ENCODE data around the gene HIF1A.
"Not testable (repeated sequence)": the region's sequence is repeated elsewhere in the genome, so short reads cannot be mapped to it uniquely, and the experiment has no call there.

HIF1A gene

DNA sequence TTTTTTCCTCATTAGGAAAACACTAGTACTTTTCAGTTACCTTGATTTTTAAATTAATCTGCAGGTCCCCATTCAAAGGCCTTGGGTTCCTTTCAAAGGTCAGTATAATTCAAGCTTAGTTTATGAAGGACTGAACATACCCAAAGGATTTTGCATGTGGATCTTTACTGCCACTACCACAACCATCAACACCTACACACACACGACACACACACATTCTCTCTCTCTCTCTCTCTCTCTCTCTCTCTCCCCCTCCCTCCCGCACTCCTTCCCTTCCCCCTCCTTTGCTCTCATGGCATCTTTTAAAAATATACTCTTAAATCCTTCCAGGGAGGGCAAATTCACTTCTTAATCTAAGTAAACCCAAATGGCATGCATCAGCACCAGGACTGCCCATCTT, 28.8 kb downstream of the HIF1A start:
- Histone ChIP-seq H3K4me3 (ENCODE audit: low read length) (no peak overlapping the region), H3K4me1 (ENCODE audit: control insufficient read depth, insufficient read depth, low read length) (no peaks in the 10 kb centered on the region), H3K36me3 (ENCODE audit: control insufficient read depth, insufficient read depth, low read length) (peaks cover 8% of the 10 kb centered on the region; the same call in 1 of the 2 replicates), H3K27me3 (ENCODE audit: control insufficient read depth, insufficient read depth, low read length) (no peaks in the 10 kb centered on the region), H3K27ac (ENCODE audit: low read length) (no peak overlapping the region), H3K9me3 (ENCODE audit: control insufficient read depth, insufficient read depth, low read length) (no peaks in the 10 kb centered on the region)
- no CpG with 5 or more reads among the region's 2 CpGs for WGBS (ENCODE audit: insufficient coverage, insufficient read length)
- no peak for DNase-seq (ENCODE audit: low read depth, low spot score)

DNA sequence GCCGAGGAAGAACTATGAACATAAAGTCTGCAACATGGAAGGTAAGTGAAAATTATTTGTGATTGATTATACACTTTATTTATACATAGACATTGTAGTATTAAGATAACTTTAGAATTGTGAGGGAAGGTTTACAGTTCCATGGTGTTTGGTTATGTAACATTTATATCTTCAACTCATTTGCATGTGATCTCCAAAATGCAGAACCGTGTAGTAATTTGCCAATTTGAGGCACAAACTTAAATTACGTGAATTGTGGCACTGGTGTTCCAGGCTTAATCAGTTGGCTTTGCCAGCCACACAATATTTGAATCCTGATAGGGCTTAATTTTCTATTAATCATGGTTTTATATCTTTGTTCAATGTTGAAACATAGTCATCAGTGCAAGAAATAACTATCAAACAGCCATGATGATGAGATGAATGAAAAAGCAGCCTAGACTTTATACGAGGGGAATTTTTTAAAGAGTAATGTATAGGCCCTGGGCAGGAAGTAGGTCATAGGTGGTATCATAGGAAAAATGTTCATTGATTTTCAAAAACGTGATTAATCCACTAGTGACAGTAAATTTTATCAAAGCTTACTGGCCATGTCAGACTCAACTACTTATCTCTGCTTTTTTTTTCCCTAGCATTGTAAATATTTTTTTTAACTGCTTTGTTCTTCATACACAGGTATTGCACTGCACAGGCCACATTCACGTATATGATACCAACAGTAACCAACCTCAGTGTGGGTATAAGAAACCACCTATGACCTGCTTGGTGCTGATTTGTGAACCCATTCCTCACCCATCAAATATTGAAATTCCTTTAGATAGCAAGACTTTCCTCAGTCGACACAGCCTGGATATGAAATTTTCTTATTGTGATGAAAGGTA, 31.7 kb downstream of the HIF1A start:
- Histone ChIP-seq H3K36me3 (ENCODE audit: control insufficient read depth, insufficient read depth, low read length) (peaks cover 10% of the 10 kb centered on the region; the same call in 1 of the 2 replicates), H3K4me3 (ENCODE audit: low read length) (no peak overlapping the region), H3K4me1 (ENCODE audit: control insufficient read depth, insufficient read depth, low read length) (no peaks in the 10 kb centered on the region), H3K27ac (ENCODE audit: low read length) (no peak overlapping the region), H3K27me3 (ENCODE audit: control insufficient read depth, insufficient read depth, low read length) (no peaks in the 10 kb centered on the region), H3K9me3 (ENCODE audit: control insufficient read depth, insufficient read depth, low read length) (no peaks in the 10 kb centered on the region)
- no CpG with 5 or more reads among the region's 7 CpGs for WGBS (ENCODE audit: insufficient coverage, insufficient read length)
- no peak for DNase-seq (ENCODE audit: low read depth, low spot score)

DNA sequence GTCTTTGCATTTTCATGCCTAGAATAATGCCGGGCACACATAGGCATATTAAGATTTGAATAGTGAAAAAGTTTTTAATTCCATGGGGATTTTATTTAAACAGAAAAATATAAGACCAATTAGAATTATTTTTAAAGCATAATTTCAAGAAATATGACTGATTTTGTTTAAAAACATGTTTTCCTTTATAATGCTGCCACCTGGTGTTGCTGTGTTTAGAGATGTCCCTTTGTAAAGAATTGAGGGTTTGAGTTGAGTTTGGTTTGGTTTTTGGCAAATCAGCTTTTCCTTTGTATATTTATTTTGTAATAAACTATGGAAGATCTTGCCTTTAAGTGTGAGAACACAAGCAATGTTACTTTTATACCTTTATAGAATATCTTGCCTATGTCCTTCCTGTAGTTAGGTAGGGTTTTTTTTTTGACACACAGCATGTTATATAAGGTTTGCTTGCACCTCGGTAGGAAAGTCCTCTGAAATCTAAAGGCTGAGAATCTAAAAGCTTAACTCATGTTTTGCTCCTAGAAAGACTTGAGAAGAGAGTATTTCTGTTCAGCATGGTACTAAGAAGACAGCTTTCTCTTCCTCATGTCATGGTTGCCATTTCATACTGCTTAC, 35.6 kb downstream of the HIF1A start:
- no peak overlapping the region for H3K27ac ChIP-seq (ENCODE audit: low read length)
- H3K27me3 ChIP-seq (ENCODE audit: control insufficient read depth, insufficient read depth, low read length) = no peaks in the 10 kb centered on the region
- no peaks in the 10 kb centered on the region for H3K9me3 ChIP-seq (ENCODE audit: control insufficient read depth, insufficient read depth, low read length)
- no CpG with 5 or more reads among the region's 2 CpGs for WGBS (ENCODE audit: insufficient coverage, insufficient read length)
- H3K4me3 ChIP-seq (ENCODE audit: low read length) = no peak overlapping the region
- no peaks in the 10 kb centered on the region for H3K4me1 ChIP-seq (ENCODE audit: control insufficient read depth, insufficient read depth, low read length)
- no peak for DNase-seq (ENCODE audit: low read depth, low spot score)
- H3K36me3 ChIP-seq (ENCODE audit: control insufficient read depth, insufficient read depth, low read length) = peaks cover 15% of the 10 kb centered on the region; the same call in 1 of the 2 replicates

DNA sequence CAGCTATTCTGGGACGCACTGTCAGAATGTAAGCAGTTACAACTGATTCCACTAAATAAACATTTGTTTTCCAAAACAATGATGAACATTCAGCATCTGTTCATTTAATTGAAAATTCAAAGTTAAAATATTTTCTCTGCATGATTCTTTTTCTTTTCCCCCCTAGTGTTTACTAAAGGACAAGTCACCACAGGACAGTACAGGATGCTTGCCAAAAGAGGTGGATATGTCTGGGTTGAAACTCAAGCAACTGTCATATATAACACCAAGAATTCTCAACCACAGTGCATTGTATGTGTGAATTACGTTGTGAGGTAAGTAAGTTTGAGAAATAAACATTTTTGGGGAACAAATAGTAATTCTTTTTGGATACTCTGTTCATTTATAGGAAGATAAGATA, 38.7 kb downstream of the HIF1A start:
- WGBS (ENCODE audit: insufficient coverage, insufficient read length) = 100% methylated on average over 1 of the region's 2 CpGs
- H3K4me1 ChIP-seq (ENCODE audit: control insufficient read depth, insufficient read depth, low read length) = no peaks in the 10 kb centered on the region
- H3K27me3 ChIP-seq (ENCODE audit: control insufficient read depth, insufficient read depth, low read length) = no peaks in the 10 kb centered on the region
- H3K4me3 ChIP-seq (ENCODE audit: low read length) = no peak overlapping the region
- peaks cover 17% of the 10 kb centered on the region; the same call in 1 of the 2 replicates for H3K36me3 ChIP-seq (ENCODE audit: control insufficient read depth, insufficient read depth, low read length)
- no peak overlapping the region for H3K27ac ChIP-seq (ENCODE audit: low read length)
- DNase-seq (ENCODE audit: low read depth, low spot score) = no peak
- no peaks in the 10 kb centered on the region for H3K9me3 ChIP-seq (ENCODE audit: control insufficient read depth, insufficient read depth, low read length)

DNA sequence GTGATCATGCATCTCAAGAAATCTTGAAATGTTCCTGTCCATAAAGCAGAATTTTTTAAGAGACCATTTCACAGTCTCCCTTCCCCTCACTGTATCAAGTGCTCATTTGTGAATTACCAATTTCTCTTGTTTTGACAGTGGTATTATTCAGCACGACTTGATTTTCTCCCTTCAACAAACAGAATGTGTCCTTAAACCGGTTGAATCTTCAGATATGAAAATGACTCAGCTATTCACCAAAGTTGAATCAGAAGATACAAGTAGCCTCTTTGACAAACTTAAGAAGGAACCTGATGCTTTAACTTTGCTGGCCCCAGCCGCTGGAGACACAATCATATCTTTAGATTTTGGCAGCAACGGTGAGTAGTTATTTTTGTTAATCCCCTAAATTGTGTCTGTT, 41.4 kb downstream of the HIF1A start:
- Histone ChIP-seq H3K27ac (ENCODE audit: low read length) (no peak overlapping the region), H3K4me3 (ENCODE audit: low read length) (no peak overlapping the region), H3K27me3 (ENCODE audit: control insufficient read depth, insufficient read depth, low read length) (no peaks in the 10 kb centered on the region), H3K9me3 (ENCODE audit: control insufficient read depth, insufficient read depth, low read length) (no peaks in the 10 kb centered on the region), H3K4me1 (ENCODE audit: control insufficient read depth, insufficient read depth, low read length) (no peaks in the 10 kb centered on the region), H3K36me3 (ENCODE audit: control insufficient read depth, insufficient read depth, low read length) (peaks cover 21% of the 10 kb centered on the region; the same call in 1 of the 2 replicates)
- WGBS (ENCODE audit: insufficient coverage, insufficient read length) = no CpG with 5 or more reads among the region's 4 CpGs
- no peak for DNase-seq (ENCODE audit: low read depth, low spot score)

- no peak overlapping the region for H3K4me3 ChIP-seq (ENCODE audit: low read length)
- no CpG with 5 or more reads among the region's 5 CpGs for WGBS (ENCODE audit: insufficient coverage, insufficient read length)
- no peaks in the 10 kb centered on the region for H3K4me1 ChIP-seq (ENCODE audit: control insufficient read depth, insufficient read depth, low read length)
- peaks cover 22% of the 10 kb centered on the region; the same call in 1 of the 2 replicates for H3K36me3 ChIP-seq (ENCODE audit: control insufficient read depth, insufficient read depth, low read length)
- no peak for DNase-seq (ENCODE audit: low read depth, low spot score)
- no peak overlapping the region for H3K27ac ChIP-seq (ENCODE audit: low read length)
- H3K27me3 ChIP-seq (ENCODE audit: control insufficient read depth, insufficient read depth, low read length) = no peaks in the 10 kb centered on the region
- H3K9me3 ChIP-seq (ENCODE audit: control insufficient read depth, insufficient read depth, low read length) = no peaks in the 10 kb centered on the region
These were observed 42.6 kb downstream of the HIF1A start for GRCh38 chr14:61737915-61738314.

- no peak overlapping the region for H3K4me3 ChIP-seq (ENCODE audit: low read length)
- H3K27me3 ChIP-seq (ENCODE audit: control insufficient read depth, insufficient read depth, low read length) = no peaks in the 10 kb centered on the region
- no peak for DNase-seq (ENCODE audit: low read depth, low spot score)
- peaks cover 19% of the 10 kb centered on the region; the same call in 1 of the 2 replicates for H3K36me3 ChIP-seq (ENCODE audit: control insufficient read depth, insufficient read depth, low read length)
- no peak overlapping the region for H3K27ac ChIP-seq (ENCODE audit: low read length)
- no peaks in the 10 kb centered on the region for H3K9me3 ChIP-seq (ENCODE audit: control insufficient read depth, insufficient read depth, low read length)
- H3K4me1 ChIP-seq (ENCODE audit: control insufficient read depth, insufficient read depth, low read length) = no peaks in the 10 kb centered on the region
These were observed 43.8 kb downstream of the HIF1A start for GRCh38 chr14:61739133-61739532.

- Histone ChIP-seq H3K9me3 (ENCODE audit: control insufficient read depth, insufficient read depth, low read length) (no peaks in the 10 kb centered on the region), H3K36me3 (ENCODE audit: control insufficient read depth, insufficient read depth, low read length) (peaks cover 18% of the 10 kb centered on the region; the same call in 1 of the 2 replicates), H3K4me3 (ENCODE audit: low read length) (no peak overlapping the region), H3K27ac (ENCODE audit: low read length) (no peak overlapping the region), H3K4me1 (ENCODE audit: control insufficient read depth, insufficient read depth, low read length) (no peaks in the 10 kb centered on the region), H3K27me3 (ENCODE audit: control insufficient read depth, insufficient read depth, low read length) (no peaks in the 10 kb centered on the region)
- WGBS (ENCODE audit: insufficient coverage, insufficient read length) = no CpG with 5 or more reads among the region's 6 CpGs
- DNase-seq (ENCODE audit: low read depth, low spot score) = no peak
These were observed 47.1 kb downstream of the HIF1A start for GRCh38 chr14:61742371-61742770.

DNA sequence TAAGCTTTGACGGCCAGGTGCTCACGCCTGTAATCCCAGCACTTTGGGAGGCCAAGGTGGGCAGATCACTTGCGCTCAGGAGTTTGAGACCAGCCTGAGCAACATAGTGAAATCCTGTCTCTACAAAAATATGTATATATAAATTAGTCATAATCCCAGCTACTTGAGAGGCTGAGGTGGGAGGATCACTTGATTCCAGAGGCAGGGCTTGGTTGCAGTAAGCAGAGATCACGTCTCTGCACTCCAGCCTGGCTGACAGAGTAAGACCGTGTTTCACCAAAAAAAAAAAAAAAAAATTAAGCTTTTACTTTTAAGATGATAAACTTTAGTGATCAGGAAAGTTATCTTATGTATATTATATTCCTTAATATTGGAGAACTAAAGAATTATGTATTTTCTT, 48.9 kb downstream of the HIF1A start:
- WGBS (ENCODE audit: insufficient coverage, insufficient read length) = no CpG with 5 or more reads among the region's 5 CpGs
- H3K36me3 ChIP-seq (ENCODE audit: control insufficient read depth, insufficient read depth, low read length) = peaks cover 12% of the 10 kb centered on the region; the same call in 1 of the 2 replicates

GRCh38 chr14:61746346-61746745, 51.0 kb downstream of the HIF1A start:
- H3K27ac ChIP-seq (ENCODE audit: low read length); H3K4me1 ChIP-seq (ENCODE audit: control insufficient read depth, insufficient read depth, low read length); H3K36me3 ChIP-seq (ENCODE audit: control insufficient read depth, insufficient read depth, low read length); H3K27me3 ChIP-seq (ENCODE audit: control insufficient read depth, insufficient read depth, low read length); H3K4me3 ChIP-seq (ENCODE audit: low read length); DNase-seq (ENCODE audit: low read depth, low spot score); H3K9me3 ChIP-seq (ENCODE audit: control insufficient read depth, insufficient read depth, low read length): not testable (repeated sequence)
- WGBS (ENCODE audit: insufficient coverage, insufficient read length) = no CpG with 5 or more reads among the region's 3 CpGs

More for the DNA sequence above, 48.9 kb downstream of the HIF1A start:
- Histone ChIP-seq H3K9me3 (ENCODE audit: control insufficient read depth, insufficient read depth, low read length) (no peaks in the 10 kb centered on the region), H3K4me3 (ENCODE audit: low read length) (no peak overlapping the region), H3K27ac (ENCODE audit: low read length) (no peak overlapping the region), H3K4me1 (ENCODE audit: control insufficient read depth, insufficient read depth, low read length) (no peaks in the 10 kb centered on the region), H3K27me3 (ENCODE audit: control insufficient read depth, insufficient read depth, low read length) (no peaks in the 10 kb centered on the region)
- DNase-seq (ENCODE audit: low read depth, low spot score) = no peak

Data from iPS DF 6.9 (cell line).